Transverse colon (tissue), 4 donors: ENCODE results near the gene PYROXD2. TPM values are rescaled to one million over a fixed set of nuclear protein-coding genes. Genes with fewer than 3 reads are reported as not detected.
A peak's percentile ranks its signal among the peaks of the same experiment; 100 is the strongest.

Source experiments
- DNase-seq: peaks from one replicate; pipeline ENCODE4 v3.0.0-alpha.2; 2019
- H3K27ac ChIP-seq, 4 donors: fragments of 200-600 bp; sonication (generic); 2 replicates each; pipeline ENCODE4 v1.5.1; 2016 to 2018; ENCODE audit warnings: inconsistent platforms in 4 of 4
- H3K27me3 ChIP-seq: fragments of 200-600 bp; sonication (generic); 2 replicates; pipeline ENCODE4 v1.5.1; 2017; ENCODE audit warnings: inconsistent platforms
- H3K36me3 ChIP-seq, 4 donors: fragments of 200-600 bp; sonication (generic); 2 replicates each; pipeline ENCODE4 v1.5.1; 2017 to 2019; ENCODE audit warnings: inconsistent platforms in 4 of 4
- H3K4me1 ChIP-seq, 4 donors: fragments of 200-600 bp; sonication (generic); 2 replicates each; pipeline ENCODE4 v1.5.1; 2017 to 2020; ENCODE audit warnings: inconsistent platforms in 4 of 4
- H3K4me3 ChIP-seq, 4 donors: fragments of 200-600 bp; sonication (generic); 1 replicate in 1 of 4; 2 replicates in 3 of 4; pipeline versions ENCODE4 v1.5.1 to v1.6.1; 2017 to 2019; ENCODE audit warnings: inconsistent platforms in 4 of 4
- H3K9me3 ChIP-seq, 2 donors: fragments of 200-600 bp; sonication (generic); 2 replicates each; pipeline ENCODE4 v1.5.1; 2017 to 2019; ENCODE audit warnings: inconsistent platforms in 2 of 2
- CTCF ChIP-seq, 5 experiments: fragments of 200-600 bp in 3 of 5; fragments of 450-650 bp in 2 of 5; sonication (generic) in 3 of 5; IDR thresholded peaks; 1 replicate in 2 of 5; 2 replicates in 3 of 5; pipeline ENCODE4 v1.5.1; 2016 to 2017; ENCODE audit warnings: antibody characterized with exemption in 5 of 5, inconsistent platforms in 3 of 5, mild to moderate bottlenecking in 2 of 5, moderate library complexity in 1 of 5
- EP300 ChIP-seq: sonication (generic); formaldehyde crosslinking; IDR thresholded peaks from one replicate; pipeline ENCODE4 v1.6.1; 2017; ENCODE audit warnings: antibody characterized with exemption, low read depth
- POLR2A ChIP-seq: fragments of 450-650 bp; IDR thresholded peaks from one replicate; pipeline ENCODE4 v1.6.1; 2016; ENCODE audit warnings: antibody characterized with exemption, mild to moderate bottlenecking, moderate library complexity
- POLR2AphosphoS5 ChIP-seq, 3 donors: sonication (generic); formaldehyde crosslinking; IDR thresholded peaks; one replicate each; pipeline ENCODE4 v1.6.1; 2016; ENCODE audit warnings: antibody characterized with exemption in 3 of 3
- WGBS, 2 donors: methylation state at CpG; one replicate each; pipeline ENCODE4 v1.1.5; 2018; ENCODE audit warnings: low coverage in 1 of 2; 5-methylcytosine and 5-hydroxymethylcytosine counted together
- in situ Hi-C, 4 donors: fragments of 200-750 bp; cut with MboI; loops; one replicate each; pipeline versions ENCODE4 v1.15.0 to v1.15.1; 2017; ENCODE audit warnings: low sequenced_read_pairs in 3 of 4, low pct_ligation_motif_present in 1 of 4, low pct_unique_long_range_greater_than_20kb in 1 of 4
- intact Hi-C: fragments of 100-400 bp; cut with DNase I; formaldehyde crosslinking; loops from one replicate; pipeline ENCODE4 v1.15.1; 2023; ENCODE audit warnings: low total_unique reads
- total RNA-seq, 4 donors: library from RNA; depleted of rRNA; stranded (reverse); fragments of >200 nt; gene quantifications; one replicate each; pipeline ENCODE4 v1.1.0, GENCODE V29; 2016

Gene PYROXD2
- total RNA-seq, 4 donors from 2014 or later = 3.0 to 14.9 (median 8.4) TPM

GRCh38 chr10:98397089-98397600, 17.8 kb downstream of the PYROXD2 start:
- no peak for DNase-seq
- WGBS, 2 donors = 97% methylated on average over 8 of the region's 9 CpGs; no CpG with 5 or more reads in 1 of the 2 donors
- Histone ChIP-seq H3K4me1 (no peaks in the 10 kb centered on the region), H3K27ac (no peak overlapping the region), H3K4me3 (no peak overlapping the region), H3K36me3 (no peaks in the 10 kb centered on the region), H3K27me3 (no peaks in the 10 kb centered on the region), H3K9me3 (no peaks in the 10 kb centered on the region)
- in situ Hi-C loops (no loop called here), intact Hi-C loops (no loop called here)
- TF ChIP-seq POLR2AphosphoS5 (IDR thresholded peaks at IDR 0.05) (no peak), EP300 (no peak), POLR2A (no peak), CTCF (IDR thresholded peaks at IDR 0.05) (no peak)

GRCh38 chr10:98396096-98397063, 18.6 kb downstream of the PYROXD2 start:
- intact Hi-C loops = no loop called here
- Histone ChIP-seq H3K36me3 (no peaks in the 10 kb centered on the region), H3K27ac (no peak overlapping the region), H3K4me1 (no peaks in the 10 kb centered on the region), H3K9me3 (no peaks in the 10 kb centered on the region), H3K4me3 (no peak overlapping the region), H3K27me3 (no peaks in the 10 kb centered on the region)
- DNase-seq = no peak
- in situ Hi-C loops = no loop called here
- TF ChIP-seq CTCF (IDR thresholded peaks at IDR 0.05) (no peak), POLR2A (no peak), POLR2AphosphoS5 (IDR thresholded peaks at IDR 0.05) (no peak), EP300 (no peak)
- 94 to 100% methylated on average over 3 to 6 of the region's 6 CpGs for WGBS, 2 donors

GRCh38 chr10:98394851-98395440, 20.0 kb downstream of the PYROXD2 start:
- Histone ChIP-seq H3K4me1 (no peaks in the 10 kb centered on the region), H3K27me3 (no peaks in the 10 kb centered on the region), H3K9me3 (no peaks in the 10 kb centered on the region), H3K36me3 (no peaks in the 10 kb centered on the region), H3K4me3 (no peak overlapping the region), H3K27ac (no peak overlapping the region)
- no peak for DNase-seq
- in situ Hi-C loops = no loop called here
- 78 to 80% methylated on average over 1 to 8 of the region's 8 CpGs for WGBS, 2 donors
- intact Hi-C loops = no loop called here
- TF ChIP-seq CTCF (IDR thresholded peaks at IDR 0.05) (no peak), POLR2AphosphoS5 (IDR thresholded peaks at IDR 0.05) (no peak), POLR2A (no peak), EP300 (no peak)

GRCh38 chr10:98391578-98391991, 23.4 kb downstream of the PYROXD2 start:
- Histone ChIP-seq H3K36me3 (no peaks in the 10 kb centered on the region), H3K27ac (peak overlapping the region in 1 of 4 donors; percentile 17), H3K9me3 (no peaks in the 10 kb centered on the region), H3K27me3 (no peaks in the 10 kb centered on the region), H3K4me3 (no peak overlapping the region), H3K4me1 (no peaks in the 10 kb centered on the region)
- WGBS, 2 donors = 57% methylated on average over 8 of the region's 8 CpGs; no CpG with 5 or more reads in 1 of the 2 donors
- DNase-seq = no peak
- intact Hi-C loops = no loop called here
- TF ChIP-seq POLR2A (no peak), POLR2AphosphoS5 (IDR thresholded peaks at IDR 0.05) (no peak), CTCF (IDR thresholded peaks at IDR 0.05) (no peak), EP300 (no peak)
- in situ Hi-C loops = no loop called here
